AG04449 (cell line): ENCODE data around the gene KCNA2.

Experiments
- CTCF ChIA-PET: fragments of 350-600 bp; formaldehyde crosslinking; extraction: SDS; loops from one replicate; lab custom pipeline; 2021; ENCODE audit warnings: antibody characterized with exemption; lab: Yijun Ruan, JAX
- POLR2A ChIA-PET: fragments of 400-600, 350-600 bp; formaldehyde crosslinking; extraction: SDS; loops from one replicate; lab custom pipeline; 2020; ENCODE audit warnings: antibody characterized with exemption, inconsistent platforms; lab: Yijun Ruan, JAX
- DNase-seq: peaks from one replicate; pipeline ENCODE4 v3.0.0-alpha.2; 2010; ENCODE audit warnings: low read depth, low spot score
- H3K4me3 ChIP-seq: 2 replicates; pipeline ENCODE4 v1.5.1; 2011; ENCODE audit warnings: low read depth, mild to moderate bottlenecking, control low read depth, low read length
- TF ChIP-seq, protein P1 (sequence below): IDR thresholded peaks from one replicate; pipeline ENCODE4 v1.5.1; 2011; ENCODE audit warnings: mild to moderate bottlenecking, moderate library complexity, low read length, control low read depth, inconsistent platforms; ENCODE audit not compliant: insufficient read depth; ENCODE audit errors: missing control alignments

The KCNA2 gene

DNA sequence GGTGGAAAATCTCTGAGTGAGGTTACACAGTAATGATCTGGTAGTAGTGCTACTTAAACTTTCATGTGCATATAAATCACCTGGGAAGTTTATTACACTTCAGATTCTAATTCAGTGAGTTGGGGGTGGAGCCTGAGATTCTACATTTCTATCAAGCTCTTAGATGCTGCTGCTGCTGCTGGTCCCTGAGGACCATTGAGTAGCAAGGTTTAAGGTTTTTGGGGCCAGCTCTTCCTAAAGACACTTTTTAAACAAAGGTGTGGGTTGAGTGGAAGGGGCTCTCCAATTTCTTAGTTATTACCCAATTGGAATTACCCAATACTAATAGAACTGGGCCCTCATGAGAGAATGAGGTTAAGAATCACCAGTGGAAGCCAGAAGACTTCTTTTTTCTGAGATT, 39.1 kb upstream of the KCNA2 start:
- POLR2A ChIA-PET, result no interaction called here
- no peak overlapping the region for H3K4me3 ChIP-seq
- DNase-seq, result no peak
- CTCF ChIA-PET, result interaction anchor here (1.1 to 2.3 kb wide), 4 partner anchors 15 to 122 kb away, joined by 3 to 7 read pairs (median 4); no protein-coding TSS in a partner anchor
- TF ChIP-seq, protein P1, sequence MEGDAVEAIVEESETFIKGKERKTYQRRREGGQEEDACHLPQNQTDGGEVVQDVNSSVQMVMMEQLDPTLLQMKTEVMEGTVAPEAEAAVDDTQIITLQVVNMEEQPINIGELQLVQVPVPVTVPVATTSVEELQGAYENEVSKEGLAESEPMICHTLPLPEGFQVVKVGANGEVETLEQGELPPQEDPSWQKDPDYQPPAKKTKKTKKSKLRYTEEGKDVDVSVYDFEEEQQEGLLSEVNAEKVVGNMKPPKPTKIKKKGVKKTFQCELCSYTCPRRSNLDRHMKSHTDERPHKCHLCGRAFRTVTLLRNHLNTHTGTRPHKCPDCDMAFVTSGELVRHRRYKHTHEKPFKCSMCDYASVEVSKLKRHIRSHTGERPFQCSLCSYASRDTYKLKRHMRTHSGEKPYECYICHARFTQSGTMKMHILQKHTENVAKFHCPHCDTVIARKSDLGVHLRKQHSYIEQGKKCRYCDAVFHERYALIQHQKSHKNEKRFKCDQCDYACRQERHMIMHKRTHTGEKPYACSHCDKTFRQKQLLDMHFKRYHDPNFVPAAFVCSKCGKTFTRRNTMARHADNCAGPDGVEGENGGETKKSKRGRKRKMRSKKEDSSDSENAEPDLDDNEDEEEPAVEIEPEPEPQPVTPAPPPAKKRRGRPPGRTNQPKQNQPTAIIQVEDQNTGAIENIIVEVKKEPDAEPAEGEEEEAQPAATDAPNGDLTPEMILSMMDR, result no peak

DNA sequence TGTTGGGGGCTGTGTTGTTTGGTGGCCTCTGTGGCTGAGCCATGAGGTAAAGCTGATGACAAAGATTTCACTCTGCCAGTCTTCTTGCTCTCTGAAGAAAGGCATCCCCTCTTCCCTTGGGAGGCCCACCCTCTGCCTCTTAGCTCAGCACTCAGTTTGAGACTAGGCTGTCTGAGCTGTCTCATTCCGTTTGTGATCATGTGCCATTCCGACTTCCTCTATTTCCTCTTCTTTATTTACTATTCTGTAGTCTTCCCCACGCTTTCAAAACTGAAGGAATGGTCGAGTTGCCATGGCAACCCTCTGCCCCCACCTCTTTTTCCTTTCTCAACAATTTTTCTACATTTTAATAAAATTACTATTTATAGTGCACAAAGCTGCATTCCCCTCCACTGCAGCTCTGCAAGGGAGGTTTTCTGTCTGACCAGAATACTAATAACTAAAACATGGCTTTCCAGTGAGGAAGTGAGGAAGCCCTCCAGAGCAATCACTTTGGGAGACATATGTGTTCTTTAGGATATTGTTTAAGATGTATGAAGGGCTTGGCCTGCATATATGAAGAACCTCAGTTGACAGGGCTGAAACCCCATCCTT, 37.8 kb upstream of the KCNA2 start:
- no peak for DNase-seq
- CTCF ChIA-PET, result interaction anchor here (1.1 to 2.3 kb wide), 3 partner anchors 24 to 123 kb away, joined by 3 to 7 read pairs (median 4); no protein-coding TSS in a partner anchor
- POLR2A ChIA-PET, result no interaction called here
- no peak overlapping the region for H3K4me3 ChIP-seq
- TF ChIP-seq, protein P1, result no peak

DNA sequence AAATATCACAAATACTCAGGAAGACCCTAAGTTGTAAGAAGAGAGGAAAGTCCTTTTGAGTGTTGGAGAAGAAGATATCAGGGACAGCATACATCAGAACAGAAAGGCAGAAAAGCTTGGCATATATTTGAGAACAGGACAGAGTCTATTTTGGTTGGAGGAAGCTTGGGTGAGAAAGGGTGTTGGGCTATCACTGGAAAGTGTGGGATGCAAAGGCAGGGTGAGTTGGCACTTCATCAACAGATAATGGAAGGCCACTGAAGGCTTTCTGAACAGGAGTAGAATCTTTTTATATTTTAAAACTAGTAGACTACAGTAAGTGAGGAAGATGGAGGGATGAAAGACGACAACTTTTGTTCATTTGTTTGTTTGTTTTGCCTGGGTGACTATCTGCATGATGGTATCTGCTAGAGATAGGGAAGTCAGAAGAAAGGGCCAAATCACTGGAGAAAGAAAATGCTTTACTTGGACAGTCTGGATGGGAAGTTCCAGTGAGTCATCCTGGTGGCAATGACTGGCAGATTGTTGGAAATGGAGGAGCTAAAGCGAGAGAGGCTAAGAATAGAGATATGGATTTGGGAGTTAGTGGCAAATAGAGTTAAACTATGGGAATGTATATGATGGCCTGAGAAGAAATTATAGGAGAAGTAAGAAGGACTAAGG, 33.7 kb upstream of the KCNA2 start:
- POLR2A ChIA-PET, result no interaction called here
- no peak overlapping the region for H3K4me3 ChIP-seq
- no peak for DNase-seq
- TF ChIP-seq, protein P1, result no peak
- CTCF ChIA-PET, result no interaction called here

DNA sequence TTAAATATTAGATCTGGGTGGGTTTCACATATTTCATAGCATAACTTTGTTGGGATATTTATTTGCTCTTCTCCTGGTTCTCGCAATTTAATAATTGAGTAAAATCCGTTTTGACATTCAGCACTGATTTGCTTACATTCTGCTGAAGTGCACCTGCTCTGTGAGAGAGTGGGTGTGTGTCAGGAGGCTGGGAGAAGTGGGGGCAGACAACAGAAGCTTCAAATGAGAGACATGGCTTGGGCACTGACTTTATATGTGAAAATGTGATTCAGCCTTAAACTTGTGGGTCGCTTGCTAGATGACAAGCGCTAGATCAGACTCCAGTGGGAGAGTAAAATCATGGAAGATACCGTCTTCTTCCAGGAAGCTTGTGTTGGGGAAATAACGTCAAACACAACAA, 32.4 kb upstream of the KCNA2 start:
- ChIA-PET CTCF (no interaction called here), POLR2A (no interaction called here)
- TF ChIP-seq, protein P1, result no peak
- no peak overlapping the region for H3K4me3 ChIP-seq
- DNase-seq, result no peak

DNA sequence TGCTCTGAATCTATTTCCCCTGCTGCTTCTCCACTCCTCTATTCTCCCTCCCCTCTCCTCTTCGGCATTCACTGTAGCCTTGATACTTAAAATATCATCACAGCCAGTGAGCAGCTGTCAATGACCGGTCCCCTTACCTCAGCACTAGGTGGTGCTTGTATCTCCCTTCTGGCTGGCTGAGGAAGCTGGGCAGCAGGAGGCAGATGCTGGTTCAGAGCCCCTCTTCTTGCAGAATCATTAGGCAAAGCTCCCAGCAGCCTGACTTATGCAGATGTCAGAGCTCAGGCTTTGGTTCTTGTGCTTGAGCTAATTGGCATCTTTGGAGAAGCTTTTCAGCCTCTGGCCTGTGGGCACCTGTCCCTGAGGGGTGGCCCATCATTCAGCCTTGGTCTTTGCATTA, 31.9 kb upstream of the KCNA2 start:
- CTCF ChIA-PET, result no interaction called here
- TF ChIP-seq, protein P1, result no peak

DNA sequence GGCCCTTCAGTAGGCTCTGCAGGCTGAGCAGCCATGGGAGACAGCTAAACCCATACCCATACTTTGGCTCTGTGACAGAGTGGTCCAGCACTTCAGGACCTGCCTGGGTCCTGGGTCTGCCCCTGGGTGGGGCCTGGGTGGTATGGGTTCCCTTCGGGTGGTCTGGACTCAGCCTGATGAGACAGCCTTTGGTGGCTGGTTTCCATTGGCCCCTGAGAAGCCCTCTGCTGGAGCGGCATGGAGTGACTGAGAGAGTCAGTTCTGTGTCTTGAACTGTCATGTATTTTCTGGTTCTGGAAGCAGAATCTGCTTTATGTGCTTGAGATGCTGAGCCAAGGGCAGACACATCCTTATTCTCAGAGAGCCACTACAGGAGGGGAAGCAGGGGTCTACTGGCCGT, 31.3 kb upstream of the KCNA2 start:
- no peak overlapping the region for H3K4me3 ChIP-seq
- ChIA-PET POLR2A (no interaction called here), CTCF (no interaction called here)
- TF ChIP-seq, protein P1, result no peak
- no peak for DNase-seq

More for the DNA sequence above, 31.9 kb upstream of the KCNA2 start:
- H3K4me3 ChIP-seq, result no peak overlapping the region
- DNase-seq, result no peak
- POLR2A ChIA-PET, result no interaction called here
